NCI-H1048 (cell line): ENCODE results near the gene ZG16B.

Experiments
- DNase-seq: peaks from one replicate; lab custom pipeline; 2025; lab: John Stamatoyannopoulos, UW

The ZG16B gene

DNA sequence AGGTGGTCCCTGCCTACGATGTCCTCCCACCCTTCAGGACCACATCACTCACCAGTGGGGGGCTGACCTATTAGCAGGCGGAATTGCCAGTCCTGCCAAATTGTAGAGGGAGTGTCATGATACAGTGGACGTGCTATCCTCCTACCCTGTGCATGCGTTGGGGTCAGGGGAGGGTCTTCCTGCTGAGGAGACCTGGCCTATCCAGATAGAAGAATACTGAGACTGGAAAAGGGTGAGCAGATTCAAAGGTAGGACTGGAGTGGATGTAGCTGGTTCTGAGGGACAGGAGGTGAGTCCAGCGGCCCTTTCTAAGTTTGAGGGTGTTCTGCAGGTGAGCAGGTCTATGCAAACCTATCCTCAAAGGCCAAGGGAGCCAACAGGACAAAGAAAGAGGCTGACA lies 23.8 kb upstream of the ZG16B start:
- no peak for DNase-seq

DNA sequence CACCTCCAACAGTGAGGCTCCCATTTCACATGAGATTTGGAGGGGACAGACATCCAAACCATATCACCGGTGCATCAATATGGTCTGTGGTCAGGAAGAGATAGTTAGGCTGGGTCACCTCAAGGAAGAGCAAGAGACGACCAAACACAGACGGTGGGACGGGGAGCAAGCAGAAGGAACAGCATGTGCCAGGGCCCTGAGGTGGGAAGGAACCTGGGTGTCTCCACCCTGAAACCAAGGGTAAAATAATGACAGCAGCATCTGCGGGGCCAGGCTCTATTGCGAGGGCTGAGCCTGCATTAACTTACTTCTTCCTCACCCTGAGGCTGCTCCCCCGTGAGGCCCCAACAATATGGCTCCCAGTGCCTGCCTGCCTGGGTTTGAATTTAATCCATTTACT lies 21.9 kb upstream of the ZG16B start:
- no peak for DNase-seq

GRCh38 chr16:2809149-2809760 lies 20.8 kb upstream of the ZG16B start:
- DNase-seq, result no peak

- no peak for DNase-seq
Observed at GRCh38 chr16:2810651-2811050, 19.5 kb upstream of the ZG16B start.

DNA sequence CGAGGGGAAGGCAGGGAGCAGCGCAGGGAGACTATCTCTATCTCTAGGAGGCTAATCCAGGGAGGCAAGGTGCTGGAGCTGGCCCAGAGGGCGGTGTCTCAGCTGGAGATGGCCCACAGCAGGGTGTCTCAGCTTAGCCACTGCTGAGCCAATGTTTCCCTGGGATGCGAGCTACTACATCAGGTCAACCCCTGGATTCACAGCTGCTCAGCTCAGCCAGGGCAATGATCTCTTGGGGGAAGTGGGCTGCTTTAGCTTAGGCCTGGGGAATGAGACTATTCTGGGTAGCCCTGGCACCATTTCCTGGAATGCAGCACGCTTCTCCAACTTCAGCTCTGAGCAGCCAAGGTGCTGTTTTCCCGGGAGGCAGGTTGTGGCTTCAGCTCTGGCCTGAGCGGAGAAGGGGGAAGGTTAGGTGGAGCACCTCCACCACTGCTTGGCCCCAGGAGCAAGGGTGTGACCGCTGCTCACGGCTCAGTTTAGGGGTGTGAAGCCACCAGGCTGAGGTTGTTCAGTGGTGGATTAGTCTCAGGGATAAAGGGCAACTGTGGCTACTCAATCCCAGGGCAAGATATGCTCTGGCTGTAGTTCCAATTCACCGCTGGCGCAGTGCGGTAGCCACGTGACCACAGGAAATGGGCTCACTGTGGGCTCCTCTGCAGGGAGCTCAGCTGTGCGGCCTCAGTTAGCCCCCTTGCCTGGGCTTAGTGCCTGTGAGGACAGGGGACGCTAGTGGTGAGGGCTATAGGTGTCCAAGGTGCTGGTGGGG lies 18.2 kb upstream of the ZG16B start:
- DNase-seq, result no peak

GRCh38 chr16:2813771-2814221 lies 16.3 kb upstream of the ZG16B start:
- DNase-seq, result no peak

GRCh38 chr16:2814551-2815298 lies 15.4 kb upstream of the ZG16B start:
- no peak for DNase-seq

GRCh38 chr16:2815299-2815771 lies 14.8 kb upstream of the ZG16B start:
- no peak for DNase-seq

DNA sequence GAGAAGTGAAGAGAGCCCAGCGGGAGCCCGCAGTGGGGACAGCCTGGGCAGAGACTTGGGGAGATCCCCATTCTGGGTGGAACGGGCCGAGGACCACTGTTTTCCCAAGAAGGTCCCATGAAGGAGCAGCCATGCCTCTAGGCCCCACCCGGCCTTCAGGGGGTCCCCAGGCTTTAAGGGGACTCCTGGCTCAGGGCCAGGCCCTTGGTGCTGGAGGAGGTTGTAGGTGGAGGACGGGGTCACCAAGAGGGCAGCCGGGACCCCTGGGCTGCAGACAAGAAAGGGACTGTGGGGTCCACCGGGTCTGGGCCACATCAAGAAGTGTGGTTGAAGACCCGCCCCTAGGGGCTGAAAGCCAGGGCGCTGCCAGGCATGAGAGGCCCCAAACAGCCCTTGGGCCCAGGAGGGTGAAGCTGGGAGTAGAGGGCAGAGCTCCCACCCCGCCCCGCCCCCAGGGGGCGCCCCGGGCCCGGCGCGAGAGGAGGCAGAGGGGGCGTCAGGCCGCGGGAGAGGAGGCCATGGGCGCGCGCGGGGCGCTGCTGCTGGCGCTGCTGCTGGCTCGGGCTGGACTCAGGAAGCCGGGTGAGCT lies 13.3 kb upstream of the ZG16B start, which contains the start of gene PRSS21:
PRSS21 (plus strand) TSS at position 487 of the 589 bp plus-strand sequence; CDS start at position 519, 32 bp downstream.
- DNase-seq, result no peak

DNA sequence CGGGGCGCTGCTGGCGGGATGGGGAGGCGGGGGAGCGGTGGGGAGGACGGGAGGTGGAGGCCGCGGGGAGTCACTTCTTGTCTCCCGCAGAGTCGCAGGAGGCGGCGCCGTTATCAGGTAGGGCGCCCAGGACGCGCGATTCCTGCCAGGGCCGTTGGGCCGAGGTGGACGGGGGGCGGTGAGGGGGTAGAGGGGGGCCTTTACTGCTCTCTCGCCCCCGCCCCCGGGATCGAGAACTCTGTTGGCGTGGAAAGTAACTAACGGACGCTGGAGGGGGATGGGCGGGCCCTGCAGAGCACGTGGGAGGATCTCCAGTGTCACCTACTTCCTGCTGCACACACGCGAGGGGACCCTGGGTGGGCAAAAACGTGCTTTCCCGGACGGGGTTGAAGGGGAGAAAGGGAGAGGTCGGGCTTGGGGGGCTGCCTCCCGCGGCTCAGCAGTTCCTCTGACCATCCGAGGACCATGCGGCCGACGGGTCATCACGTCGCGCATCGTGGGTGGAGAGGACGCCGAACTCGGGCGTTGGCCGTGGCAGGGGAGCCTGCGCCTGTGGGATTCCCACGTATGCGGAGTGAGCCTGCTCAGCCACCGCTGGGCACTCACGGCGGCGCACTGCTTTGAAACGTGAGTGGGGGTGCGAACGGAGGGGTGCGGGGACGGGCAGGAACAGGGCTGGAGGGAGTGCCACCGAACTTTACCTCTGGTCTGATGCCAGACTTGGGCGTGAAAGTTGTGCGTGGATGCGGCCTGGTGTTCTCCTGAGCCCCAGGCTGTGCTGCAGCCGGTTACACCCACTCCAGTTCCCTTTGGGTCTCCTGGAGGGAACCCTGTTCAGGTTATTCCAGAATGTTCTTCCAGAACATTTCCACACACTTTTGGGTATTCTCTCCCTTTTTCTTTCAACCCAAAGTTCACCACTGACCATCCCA lies 12.5 kb upstream of the ZG16B start:
- no peak for DNase-seq

- DNase-seq, result no peak
Observed at GRCh38 chr16:2818272-2818876, 11.7 kb upstream of the ZG16B start.

- DNase-seq, result no peak
Observed at GRCh38 chr16:2819179-2819938, 10.7 kb upstream of the ZG16B start.

DNA sequence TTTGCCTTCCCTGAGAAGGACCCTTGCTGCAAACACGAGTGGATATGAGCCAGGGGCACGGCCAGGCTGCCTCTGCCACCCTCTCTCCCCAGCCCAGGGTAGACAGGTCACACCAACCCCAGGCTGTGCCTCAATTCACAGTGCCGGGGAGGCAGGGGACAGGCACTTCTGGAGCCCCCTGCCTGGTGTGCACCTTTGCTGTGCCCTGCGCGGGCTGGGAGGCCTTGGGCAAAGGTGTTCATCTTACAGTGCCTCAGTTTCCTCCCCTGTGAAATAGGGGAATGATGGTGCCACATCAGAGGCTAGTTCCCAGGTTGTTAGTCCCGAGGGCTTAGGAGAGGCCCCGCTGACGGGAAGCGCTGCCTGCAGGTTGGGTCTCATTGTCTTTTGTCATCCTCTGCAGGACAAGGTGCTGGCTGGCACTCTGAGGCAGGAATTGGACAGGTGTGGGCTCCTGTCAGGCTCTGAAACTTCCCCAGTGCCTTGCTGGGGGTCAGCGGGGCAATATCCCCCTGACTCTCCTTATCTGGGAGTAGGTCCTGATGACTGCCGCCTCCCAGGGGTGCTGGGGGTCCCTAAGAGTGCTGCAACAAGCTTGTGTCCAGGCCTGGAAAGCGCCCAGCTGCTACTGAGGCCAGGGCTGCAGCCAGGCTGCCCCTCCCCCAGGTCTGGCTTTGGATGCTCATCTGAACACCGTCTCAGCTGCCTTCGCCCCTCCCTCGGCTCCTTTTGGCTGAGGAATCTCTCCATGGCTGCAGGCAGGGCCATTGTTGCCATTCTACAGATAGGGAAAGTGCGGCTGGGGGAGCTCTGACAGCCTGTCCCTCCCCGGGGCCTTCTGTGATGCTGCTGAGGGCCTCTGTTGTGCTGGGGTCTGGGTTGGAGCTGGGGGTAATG lies 9.9 kb upstream of the ZG16B start:
- no peak for DNase-seq

- DNase-seq, result no peak
Observed at GRCh38 chr16:2820836-2821486, 9.1 kb upstream of the ZG16B start.

DNA sequence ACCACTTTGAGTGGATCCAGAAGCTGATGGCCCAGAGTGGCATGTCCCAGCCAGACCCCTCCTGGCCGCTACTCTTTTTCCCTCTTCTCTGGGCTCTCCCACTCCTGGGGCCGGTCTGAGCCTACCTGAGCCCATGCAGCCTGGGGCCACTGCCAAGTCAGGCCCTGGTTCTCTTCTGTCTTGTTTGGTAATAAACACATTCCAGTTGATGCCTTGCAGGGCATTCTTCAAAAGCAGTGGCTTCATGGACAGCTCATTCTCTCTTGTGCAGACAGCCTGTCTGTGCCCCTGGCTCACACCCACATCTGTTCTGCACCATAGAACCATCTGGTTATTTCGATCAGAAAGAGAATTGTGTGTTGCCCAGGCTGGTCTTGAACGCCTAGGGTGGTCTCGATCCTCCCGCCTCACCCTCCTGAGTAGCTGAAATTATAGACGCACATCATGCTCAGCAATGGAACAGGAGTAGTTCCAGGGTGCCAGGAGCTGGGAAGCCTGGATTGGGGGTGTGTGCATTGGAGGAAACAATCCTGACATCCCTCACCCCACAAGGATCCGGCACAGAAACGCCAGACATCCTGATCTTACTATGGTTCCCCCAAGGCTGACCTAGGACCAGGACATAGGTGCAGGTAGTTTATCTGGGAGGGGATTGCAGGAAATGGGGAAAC lies 8.5 kb upstream of the ZG16B start:
- DNase-seq, result no peak

DNA sequence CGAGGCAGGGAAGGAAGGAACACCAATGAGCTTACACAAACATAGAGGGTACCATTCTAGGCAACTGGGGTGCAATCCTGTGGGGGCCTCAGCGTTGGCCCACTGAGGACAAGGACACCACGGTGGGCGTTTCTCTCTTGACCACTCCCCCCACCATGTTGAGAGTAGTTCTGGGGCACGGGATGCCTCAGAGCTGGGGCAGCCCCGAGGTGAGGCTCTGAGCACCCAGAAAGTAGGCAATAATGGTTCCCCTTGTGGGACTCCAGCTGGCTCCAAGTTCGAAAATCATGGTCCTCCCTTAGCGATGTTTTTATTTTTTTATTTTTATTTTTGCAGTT lies 8.0 kb upstream of the ZG16B start:
- DNase-seq, result no peak

- no peak for DNase-seq
Observed at GRCh38 chr16:2822496-2822895, 7.6 kb upstream of the ZG16B start.

DNA sequence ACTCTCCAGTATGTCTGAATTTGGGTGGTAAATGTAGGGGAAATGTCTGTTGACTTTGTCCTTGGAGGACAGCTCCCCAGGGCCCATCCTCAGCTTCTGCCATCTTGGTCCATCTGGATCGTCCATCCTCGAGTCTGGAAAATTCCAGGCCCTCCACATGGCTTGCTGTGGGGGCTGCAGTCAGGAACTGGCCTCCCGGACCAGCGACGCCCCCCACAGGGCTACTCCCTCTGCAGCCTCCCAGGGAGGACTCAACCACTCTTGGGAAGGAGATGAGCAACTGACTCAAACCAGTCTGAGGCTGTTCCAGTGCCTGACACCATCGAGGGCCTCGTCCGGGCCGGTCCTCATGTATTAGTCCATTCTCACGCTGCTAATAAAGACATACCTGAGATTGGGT lies 5.5 kb upstream of the ZG16B start:
- no peak for DNase-seq
